ENCODE measurements around the gene RAB3GAP2. TPM values are rescaled to one million over a fixed set of nuclear protein-coding genes. Genes with fewer than 3 reads are reported as not detected.

Gene RAB3GAP2
- total and polyA plus RNA-seq, 2 of the 13 experiments (the other 11 are each of a cell fraction or from before 2014, with no cell fraction given), result 22.6 to 25.0 TPM

GRCh38 chr1:220281159-220281574 lies 8.9 kb upstream of the RAB3GAP2 start (continued):
- TF ChIP-seq GMEB2 (CRISPR knock-in tag; IDR thresholded peaks at IDR 0.05; ENCODE audit: low read depth) (no peak), NFIB (CRISPR knock-in tag; IDR thresholded peaks at IDR 0.05; ENCODE audit: borderline replicate concordance) (no peak), ZNF10 (CRISPR knock-in tag; IDR thresholded peaks at IDR 0.05; ENCODE audit: borderline replicate concordance, low read depth) (no peak), ZNF510 (CRISPR knock-in tag; IDR thresholded peaks at IDR 0.05; ENCODE audit: low read depth) (no peak), E2F2 (CRISPR knock-in tag; IDR thresholded peaks at IDR 0.05; ENCODE audit: borderline replicate concordance) (no peak), TMF1 (CRISPR knock-in tag; IDR thresholded peaks at IDR 0.05; ENCODE audit: low read depth) (no peak), DMAP1 (CRISPR knock-in tag; IDR thresholded peaks at IDR 0.05) (no peak), ELF3 (CRISPR knock-in tag; IDR thresholded peaks at IDR 0.05) (no peak), NR2F2 (IDR thresholded peaks at IDR 0.05; ENCODE audit: borderline replicate concordance, low read depth) (no peak), YEATS4 (CRISPR knock-in tag; IDR thresholded peaks at IDR 0.05; ENCODE audit: borderline replicate concordance) (no peak), ZNF24 (IDR thresholded peaks at IDR 0.05) (peak; percentile 89), POLR2AphosphoS2 (IDR thresholded peaks at IDR 0.05; ENCODE audit: low read depth, low read length) (no peak), CBX1 (IDR thresholded peaks at IDR 0.05; ENCODE audit: low read depth) (no peak), CAMTA2 (CRISPR knock-in tag; IDR thresholded peaks at IDR 0.05; ENCODE audit: borderline replicate concordance) (no peak), DDIT3 (CRISPR knock-in tag; IDR thresholded peaks at IDR 0.05) (no peak), FOXA1 (IDR thresholded peaks at IDR 0.05) (no peak), FOXA1 (CRISPR knock-in tag; IDR thresholded peaks at IDR 0.05) (0 out of 2 replicates have a peak, but pooled peaks have one; percentile 31), CTCF (CRISPR knock-in tag; IDR thresholded peaks at IDR 0.05) (peak; percentile 42; the same call in 1 of the 2 replicates), TBX3 (IDR thresholded peaks at IDR 0.05; ENCODE audit: borderline replicate concordance) (no peak)
- TF ChIP-seq, protein P1, sequence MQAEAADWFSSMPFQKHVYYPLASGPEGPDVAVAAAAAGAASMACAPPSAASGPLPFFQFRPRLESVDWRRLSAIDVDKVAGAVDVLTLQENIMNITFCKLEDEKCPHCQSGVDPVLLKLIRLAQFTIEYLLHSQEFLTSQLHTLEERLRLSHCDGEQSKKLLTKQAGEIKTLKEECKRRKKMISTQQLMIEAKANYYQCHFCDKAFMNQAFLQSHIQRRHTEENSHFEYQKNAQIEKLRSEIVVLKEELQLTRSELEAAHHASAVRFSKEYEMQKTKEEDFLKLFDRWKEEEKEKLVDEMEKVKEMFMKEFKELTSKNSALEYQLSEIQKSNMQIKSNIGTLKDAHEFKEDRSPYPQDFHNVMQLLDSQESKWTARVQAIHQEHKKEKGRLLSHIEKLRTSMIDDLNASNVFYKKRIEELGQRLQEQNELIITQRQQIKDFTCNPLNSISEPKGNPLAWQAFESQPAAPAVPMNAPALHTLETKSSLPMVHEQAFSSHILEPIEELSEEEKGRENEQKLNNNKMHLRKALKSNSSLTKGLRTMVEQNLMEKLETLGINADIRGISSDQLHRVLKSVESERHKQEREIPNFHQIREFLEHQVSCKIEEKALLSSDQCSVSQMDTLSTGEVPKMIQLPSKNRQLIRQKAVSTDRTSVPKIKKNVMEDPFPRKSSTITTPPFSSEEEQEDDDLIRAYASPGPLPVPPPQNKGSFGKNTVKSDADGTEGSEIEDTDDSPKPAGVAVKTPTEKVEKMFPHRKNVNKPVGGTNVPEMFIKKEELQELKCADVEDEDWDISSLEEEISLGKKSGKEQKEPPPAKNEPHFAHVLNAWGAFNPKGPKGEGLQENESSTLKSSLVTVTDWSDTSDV (CRISPR knock-in tag; IDR thresholded peaks at IDR 0.05), result no peak
- TF ChIP-seq, protein P2, sequence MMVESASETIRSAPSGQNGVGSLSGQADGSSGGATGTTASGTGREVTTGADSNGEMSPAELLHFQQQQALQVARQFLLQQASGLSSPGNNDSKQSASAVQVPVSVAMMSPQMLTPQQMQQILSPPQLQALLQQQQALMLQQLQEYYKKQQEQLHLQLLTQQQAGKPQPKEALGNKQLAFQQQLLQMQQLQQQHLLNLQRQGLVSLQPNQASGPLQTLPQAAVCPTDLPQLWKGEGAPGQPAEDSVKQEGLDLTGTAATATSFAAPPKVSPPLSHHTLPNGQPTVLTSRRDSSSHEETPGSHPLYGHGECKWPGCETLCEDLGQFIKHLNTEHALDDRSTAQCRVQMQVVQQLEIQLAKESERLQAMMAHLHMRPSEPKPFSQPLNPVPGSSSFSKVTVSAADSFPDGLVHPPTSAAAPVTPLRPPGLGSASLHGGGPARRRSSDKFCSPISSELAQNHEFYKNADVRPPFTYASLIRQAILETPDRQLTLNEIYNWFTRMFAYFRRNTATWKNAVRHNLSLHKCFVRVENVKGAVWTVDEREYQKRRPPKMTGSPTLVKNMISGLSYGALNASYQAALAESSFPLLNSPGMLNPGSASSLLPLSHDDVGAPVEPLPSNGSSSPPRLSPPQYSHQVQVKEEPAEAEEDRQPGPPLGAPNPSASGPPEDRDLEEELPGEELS (CRISPR knock-in tag; IDR thresholded peaks at IDR 0.05), result no peak
